ENCODE data around the gene ENDOV. TPM values are rescaled to one million over a fixed set of nuclear protein-coding genes. Genes with fewer than 3 reads are reported as not detected.

Gene ENDOV
- total and polyA plus RNA-seq, 2 of the 13 experiments (the other 11 are each of a cell fraction or from before 2014, with no cell fraction given): 15.1 to 17.1 TPM

GRCh38 chr17:80415626-80416137 is 715 bp downstream of the ENDOV start (continued):
- TF ChIP-seq, protein P1, sequence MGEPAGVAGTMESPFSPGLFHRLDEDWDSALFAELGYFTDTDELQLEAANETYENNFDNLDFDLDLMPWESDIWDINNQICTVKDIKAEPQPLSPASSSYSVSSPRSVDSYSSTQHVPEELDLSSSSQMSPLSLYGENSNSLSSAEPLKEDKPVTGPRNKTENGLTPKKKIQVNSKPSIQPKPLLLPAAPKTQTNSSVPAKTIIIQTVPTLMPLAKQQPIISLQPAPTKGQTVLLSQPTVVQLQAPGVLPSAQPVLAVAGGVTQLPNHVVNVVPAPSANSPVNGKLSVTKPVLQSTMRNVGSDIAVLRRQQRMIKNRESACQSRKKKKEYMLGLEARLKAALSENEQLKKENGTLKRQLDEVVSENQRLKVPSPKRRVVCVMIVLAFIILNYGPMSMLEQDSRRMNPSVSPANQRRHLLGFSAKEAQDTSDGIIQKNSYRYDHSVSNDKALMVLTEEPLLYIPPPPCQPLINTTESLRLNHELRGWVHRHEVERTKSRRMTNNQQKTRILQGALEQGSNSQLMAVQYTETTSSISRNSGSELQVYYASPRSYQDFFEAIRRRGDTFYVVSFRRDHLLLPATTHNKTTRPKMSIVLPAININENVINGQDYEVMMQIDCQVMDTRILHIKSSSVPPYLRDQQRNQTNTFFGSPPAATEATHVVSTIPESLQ (CRISPR knock-in tag; conservative IDR thresholded peaks at IDR 0.05): no peak
- TF ChIP-seq ELF1 (CRISPR knock-in tag; IDR thresholded peaks at IDR 0.05) (no peak), ZNF749 (CRISPR knock-in tag; IDR thresholded peaks at IDR 0.05; ENCODE audit: borderline replicate concordance) (peak; percentile 25; the same call in 1 of the 2 replicates), ZNF629 (CRISPR knock-in tag; conservative IDR thresholded peaks at IDR 0.05) (no peak), ZNF205 (CRISPR knock-in tag; IDR thresholded peaks at IDR 0.05) (no peak), FUBP1 (CRISPR knock-in tag; IDR thresholded peaks at IDR 0.05; ENCODE audit: borderline replicate concordance) (no peak), GPBP1L1 (CRISPR knock-in tag; IDR thresholded peaks at IDR 0.05) (no peak), KLF16 (CRISPR knock-in tag; IDR thresholded peaks at IDR 0.05) (no peak), ZNF615 (CRISPR knock-in tag; IDR thresholded peaks at IDR 0.05; ENCODE audit: borderline replicate concordance) (no peak), RNF219 (CRISPR knock-in tag; IDR thresholded peaks at IDR 0.05) (no peak), EHMT2 (IDR thresholded peaks at IDR 0.05; ENCODE audit: borderline replicate concordance, low read depth, low read length) (no peak), NFYC (CRISPR knock-in tag; IDR thresholded peaks at IDR 0.05) (no peak), GABPB1 (CRISPR knock-in tag; IDR thresholded peaks at IDR 0.05) (no peak), ATF7-NPFF (CRISPR knock-in tag; IDR thresholded peaks at IDR 0.05; ENCODE audit: low read depth) (no peak), ZFP82 (CRISPR knock-in tag; IDR thresholded peaks at IDR 0.05; ENCODE audit: borderline replicate concordance) (peak; percentile 57; the same call in 1 of the 2 replicates), CBX2 (IDR thresholded peaks at IDR 0.05; ENCODE audit: low read depth, low read length) (no peak), CBX2 (CRISPR knock-in tag; IDR thresholded peaks at IDR 0.05; ENCODE audit: low read depth) (no peak), SMARCE1 (IDR thresholded peaks at IDR 0.05; ENCODE audit: borderline replicate concordance) (no peak)
- TF ChIP-seq, protein P2, sequence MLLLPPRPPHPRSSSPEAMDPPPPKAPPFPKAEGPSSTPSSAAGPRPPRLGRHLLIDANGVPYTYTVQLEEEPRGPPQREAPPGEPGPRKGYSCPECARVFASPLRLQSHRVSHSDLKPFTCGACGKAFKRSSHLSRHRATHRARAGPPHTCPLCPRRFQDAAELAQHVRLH (CRISPR knock-in tag; IDR thresholded peaks at IDR 0.05; ENCODE audit: borderline replicate concordance, low read depth): no peak
- TF ChIP-seq, protein P3, sequence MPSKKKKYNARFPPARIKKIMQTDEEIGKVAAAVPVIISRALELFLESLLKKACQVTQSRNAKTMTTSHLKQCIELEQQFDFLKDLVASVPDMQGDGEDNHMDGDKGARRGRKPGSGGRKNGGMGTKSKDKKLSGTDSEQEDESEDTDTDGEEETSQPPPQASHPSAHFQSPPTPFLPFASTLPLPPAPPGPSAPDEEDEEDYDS (CRISPR knock-in tag; IDR thresholded peaks at IDR 0.05): peak; percentile 3; the same call in 1 of the 2 replicates
